NCI-H2227 (cell line): Measurements from ENCODE around the gene CDC42EP2.

ENCODE experiments used
- DNase-seq: peaks from one replicate; lab custom pipeline; 2025; ENCODE audit not compliant: unreplicated experiment; lab: John Stamatoyannopoulos, UW

Gene CDC42EP2

GRCh38 chr11:65314501-65315203 lies at the start of gene CDC42EP2:
CDC42EP2 (plus strand) TSS chr11:65314866; CDS start chr11:65320899, 6,033 bp downstream.
- peak; percentile 85 for DNase-seq

- DNase-seq: no peak
These were observed 48.5 kb upstream of the CDC42EP2 start for GRCh38 chr11:65266210-65266609.

- peak; percentile 71 for DNase-seq
These were observed 39.7 kb upstream of the CDC42EP2 start for GRCh38 chr11:65274735-65275682.

- no peak for DNase-seq
These were observed 38.8 kb upstream of the CDC42EP2 start for GRCh38 chr11:65275906-65276305.

GRCh38 chr11:65277631-65278277 lies 36.9 kb upstream of the CDC42EP2 start:
- no peak for DNase-seq

GRCh38 chr11:65278356-65278755 lies 36.3 kb upstream of the CDC42EP2 start:
- no peak for DNase-seq

- no peak for DNase-seq
These were observed 35.4 kb upstream of the CDC42EP2 start for GRCh38 chr11:65279279-65279678.

GRCh38 chr11:65279741-65280440 lies 34.8 kb upstream of the CDC42EP2 start:
- DNase-seq: no peak

- no peak for DNase-seq
These were observed 34.0 kb upstream of the CDC42EP2 start for GRCh38 chr11:65280646-65281045.

GRCh38 chr11:65286686-65287085 lies 28.0 kb upstream of the CDC42EP2 start:
- no peak for DNase-seq

GRCh38 chr11:65287601-65288000 lies 27.1 kb upstream of the CDC42EP2 start:
- no peak for DNase-seq

- DNase-seq: peak; percentile 61
These were observed 25.7 kb upstream of the CDC42EP2 start for GRCh38 chr11:65288706-65289536.

GRCh38 chr11:65290448-65291165 lies 24.1 kb upstream of the CDC42EP2 start:
- DNase-seq: no peak

- no peak for DNase-seq
These were observed 23.1 kb upstream of the CDC42EP2 start for GRCh38 chr11:65291613-65292012.

- DNase-seq: no peak
These were observed 21.8 kb upstream of the CDC42EP2 start for GRCh38 chr11:65292890-65293289.

- no peak for DNase-seq
These were observed 20.7 kb upstream of the CDC42EP2 start for GRCh38 chr11:65293909-65294381.

- DNase-seq: no peak
These were observed 19.7 kb upstream of the CDC42EP2 start for GRCh38 chr11:65295001-65295400.

GRCh38 chr11:65295571-65296341 lies 18.9 kb upstream of the CDC42EP2 start:
- no peak for DNase-seq
